Measurements from ENCODE around the gene WNT8B. TPM values are rescaled to one million over a fixed set of nuclear protein-coding genes. Genes with fewer than 3 reads are reported as not detected.

Gene WNT8B
- total and polyA plus RNA-seq, 2 donors (not counting 1 experiment from before 2014, with no cell fraction given), result not detected

- peak overlapping the region; percentile 33 for H3K4me2 ChIP-seq (replicated peaks; ENCODE audit: low read depth, low read length, poor library complexity, severe bottlenecking)
- H2AFZ ChIP-seq (ENCODE audit: insufficient read depth, low read depth, low read length, poor library complexity, severe bottlenecking), result no peak overlapping the region
- H3K4me3 Mint-ChIP-seq, result peak overlapping the region; percentile 66
- peaks cover 0 to 10% (median 5%) of the 10 kb centered on the region in 4 experiments for H3K27me3 ChIP-seq (replicated peaks in 1 of 4; ENCODE audit: control extremely low read depth in 1 of 4, control insufficient read depth in 3 of 4, insufficient read depth in 4 of 4, low read length in 3 of 4)
- ATAC-seq (ENCODE audit: low read depth) (peak; percentile 41), DNase-seq (peak; percentile 64)
- no peak overlapping the region for H3K4me3 ChIP-seq (ENCODE audit: control extremely low read depth in 1 of 5, extremely low read depth in 1 of 5, insufficient read depth in 1 of 5, low read depth in 2 of 5, low read length in 4 of 5)
- no peak overlapping the region for H3K27ac Mint-ChIP-seq
- TF ChIP-seq CTCF (IDR thresholded peaks at IDR 0.05), result peak; percentile 84
- no peak for TF ChIP-seq EZH2 (IDR thresholded peaks at IDR 0.05; ENCODE audit: borderline replicate concordance, insufficient read depth, low read depth, low read length, poor library complexity, severe bottlenecking)
- peaks cover 13% of the 10 kb centered on the region in 2 donors for H3K4me1 ChIP-seq (ENCODE audit: control insufficient read depth in 2 of 2, insufficient read depth in 2 of 2, low read length in 2 of 2)
- H3K9me3 Mint-ChIP-seq (ENCODE audit: insufficient read depth), result no peaks in the 10 kb centered on the region
- H3K79me2 ChIP-seq (ENCODE audit: control insufficient read depth, insufficient read depth, low read length), result no peaks in the 10 kb centered on the region
- H3K9me3 ChIP-seq (ENCODE audit: control extremely low read depth in 1 of 3, control insufficient read depth in 2 of 3, insufficient read depth in 1 of 3, low read length in 2 of 3), result peaks cover 0 to 3% (median 0%) of the 10 kb centered on the region in 3 donors
- intact Hi-C loops (cut with micrococcal nuclease), result loop anchor here (1.0 to 5.0 kb wide), 3 partner anchors 36 to 180 kb away; no protein-coding TSS in a partner anchor
- POLR2A ChIA-PET, result no interaction called here
- H3K27me3 Mint-ChIP-seq, result peaks cover 9% of the 10 kb centered on the region
- peaks cover 10% of the 10 kb centered on the region for H3K4me1 Mint-ChIP-seq
- H3K27ac ChIP-seq (ENCODE audit: low read length in 2 of 2), result no peak overlapping the region
- no peak overlapping the region for H3K9ac ChIP-seq (ENCODE audit: low read length)
- no peaks in the 10 kb centered on the region for H4K20me1 ChIP-seq (ENCODE audit: control insufficient read depth, insufficient read depth, low read length, poor library complexity, severe bottlenecking)
- WGBS (ENCODE audit: insufficient coverage), result 24% methylated on average over 4 of the region's 7 CpGs
- peaks cover 0 to 5% of the 10 kb centered on the region in 2 experiments for H3K36me3 ChIP-seq (replicated peaks in 1 of 2; ENCODE audit: control extremely low read depth in 1 of 2, control insufficient read depth in 1 of 2, extremely low read depth in 1 of 2, insufficient read depth in 2 of 2, low read length in 1 of 2)
- CTCF ChIA-PET, result interaction anchor here (0.6 to 3.0 kb wide), 42 partner anchors 8 to 673 kb away, joined by 3 to 29 read pairs (median 4); partner anchors contain the start of genes HIF1AN, NDUFB8 and SCD
Measured at GRCh38 chr10:100518761-100519241, 56.0 kb downstream of the WNT8B start.

- ChIA-PET CTCF (interaction anchor here (0.6 to 3.0 kb wide), 37 partner anchors 7 to 673 kb away, joined by 3 to 29 read pairs (median 4); partner anchors contain the start of genes HIF1AN and NDUFB8), POLR2A (no interaction called here)
- peak within 1 kb of the TSS; percentile 66 for H3K4me3 Mint-ChIP-seq
- H3K36me3 ChIP-seq (replicated peaks in 1 of 2; ENCODE audit: control extremely low read depth in 1 of 2, control insufficient read depth in 1 of 2, extremely low read depth in 1 of 2, insufficient read depth in 2 of 2, low read length in 1 of 2), result peaks cover 0 to 9% of the 10 kb centered on the region in 2 experiments
- H3K27ac Mint-ChIP-seq, result no peak within 1 kb of the TSS
- H2AFZ ChIP-seq (ENCODE audit: insufficient read depth, low read depth, low read length, poor library complexity, severe bottlenecking), result no peak within 1 kb of the TSS
- no peak within 1 kb of the TSS for H3K4me3 ChIP-seq (ENCODE audit: control extremely low read depth in 1 of 5, extremely low read depth in 1 of 5, insufficient read depth in 1 of 5, low read depth in 2 of 5, low read length in 4 of 5)
- no peaks in the 10 kb centered on the region for H3K79me2 ChIP-seq (ENCODE audit: control insufficient read depth, insufficient read depth, low read length)
- no peak for TF ChIP-seq CTCF (IDR thresholded peaks at IDR 0.05)
- TF ChIP-seq EZH2 (IDR thresholded peaks at IDR 0.05; ENCODE audit: borderline replicate concordance, insufficient read depth, low read depth, low read length, poor library complexity, severe bottlenecking), result no peak
- H3K27me3 Mint-ChIP-seq, result peaks cover 9% of the 10 kb centered on the region
- 40% methylated on average over 69 of the region's 72 CpGs for WGBS (ENCODE audit: insufficient coverage)
- intact Hi-C loops (cut with micrococcal nuclease), result loop anchor here (5.0 kb wide), 1 partner anchor 37 kb away; no protein-coding TSS in a partner anchor
- DNase-seq (peak; percentile 17), ATAC-seq (ENCODE audit: low read depth) (no peak)
- no peak within 1 kb of the TSS for H3K9ac ChIP-seq (ENCODE audit: low read length)
- peak within 1 kb of the TSS; percentile 33 for H3K4me2 ChIP-seq (replicated peaks; ENCODE audit: low read depth, low read length, poor library complexity, severe bottlenecking)
- H3K9me3 Mint-ChIP-seq (ENCODE audit: insufficient read depth), result no peaks in the 10 kb centered on the region
- H3K27ac ChIP-seq (ENCODE audit: low read length in 2 of 2), result no peak within 1 kb of the TSS
- peaks cover 10% of the 10 kb centered on the region for H3K4me1 Mint-ChIP-seq
- H3K27me3 ChIP-seq (replicated peaks in 1 of 4; ENCODE audit: control extremely low read depth in 1 of 4, control insufficient read depth in 3 of 4, insufficient read depth in 4 of 4, low read length in 3 of 4), result peaks cover 0 to 10% (median 5%) of the 10 kb centered on the region in 4 experiments
- H3K4me1 ChIP-seq (ENCODE audit: control insufficient read depth in 2 of 2, insufficient read depth in 2 of 2, low read length in 2 of 2), result peaks cover 13% of the 10 kb centered on the region in 2 donors
- H4K20me1 ChIP-seq (ENCODE audit: control insufficient read depth, insufficient read depth, low read length, poor library complexity, severe bottlenecking), result no peaks in the 10 kb centered on the region
- H3K9me3 ChIP-seq (ENCODE audit: control extremely low read depth in 1 of 3, control insufficient read depth in 2 of 3, insufficient read depth in 1 of 3, low read length in 2 of 3), result peaks cover 0 to 3% (median 0%) of the 10 kb centered on the region in 3 donors
Measured at GRCh38 chr10:100519311-100520051, 56.7 kb downstream of the WNT8B start, which contains the start of gene SEC31B. Gene SEC31B (minus strand): TSS chr10:100519861. CDS start chr10:100516952, 2,909 bp downstream.

All from B cell (primary cell).